T-helper 2 cell (primary cell): ENCODE measurements around the gene LAMA1.

Source experiments
- DNase-seq, 5 experiments: peaks; one replicate each; pipeline versions ENCODE4 v3.0.0 to v3.0.0-alpha.2; 2012 to 2022

The LAMA1 gene

GRCh38 chr18:7048081-7048480 is 69.5 kb downstream of the LAMA1 start:
- no peak for DNase-seq

GRCh38 chr18:7047336-7047735 is 70.3 kb downstream of the LAMA1 start:
- DNase-seq, result no peak

GRCh38 chr18:7038330-7038851 is 79.2 kb downstream of the LAMA1 start:
- no peak for DNase-seq

DNA sequence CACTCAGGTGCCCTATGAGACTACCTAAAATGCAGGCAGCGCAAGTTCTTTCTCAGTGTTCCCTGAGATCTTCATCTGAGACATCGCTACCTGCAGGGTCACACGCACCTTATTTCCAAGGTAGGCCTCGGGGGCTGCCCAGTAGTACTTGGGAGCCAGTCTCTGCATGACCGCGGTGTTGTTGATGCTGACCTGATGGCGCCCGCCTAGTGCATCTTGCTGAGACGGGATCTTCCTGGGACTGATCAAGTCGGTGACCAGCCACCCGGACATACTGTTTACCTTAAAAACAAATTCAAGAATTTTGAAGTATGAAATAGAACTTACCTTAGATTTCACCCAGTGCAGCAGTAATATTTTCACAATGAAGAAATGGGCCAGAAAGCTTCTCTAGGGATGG is 80.1 kb downstream of the LAMA1 start:
- DNase-seq, result no peak

- no peak for DNase-seq
Measured at GRCh38 chr18:7035807-7036206, 81.8 kb downstream of the LAMA1 start.

DNA sequence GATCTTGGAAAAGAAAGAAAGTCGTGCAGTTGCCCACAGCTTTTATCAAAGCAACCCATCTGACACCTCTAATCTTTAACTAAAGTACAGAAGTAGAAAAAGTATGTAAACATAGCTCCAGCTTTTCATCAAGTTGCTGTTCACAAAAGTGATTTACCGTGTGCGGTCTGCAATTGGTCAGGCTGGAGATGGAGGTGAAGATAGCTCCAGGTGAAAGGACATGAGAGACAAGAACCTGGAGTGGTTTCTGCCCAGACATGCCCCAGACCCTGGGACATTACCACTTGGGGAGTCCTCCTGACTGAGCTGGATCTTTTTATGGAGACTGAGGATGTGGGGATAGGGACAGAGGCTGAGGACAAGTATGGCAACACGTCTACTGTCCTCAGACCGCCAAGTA is 82.7 kb downstream of the LAMA1 start:
- DNase-seq, result no peak

DNA sequence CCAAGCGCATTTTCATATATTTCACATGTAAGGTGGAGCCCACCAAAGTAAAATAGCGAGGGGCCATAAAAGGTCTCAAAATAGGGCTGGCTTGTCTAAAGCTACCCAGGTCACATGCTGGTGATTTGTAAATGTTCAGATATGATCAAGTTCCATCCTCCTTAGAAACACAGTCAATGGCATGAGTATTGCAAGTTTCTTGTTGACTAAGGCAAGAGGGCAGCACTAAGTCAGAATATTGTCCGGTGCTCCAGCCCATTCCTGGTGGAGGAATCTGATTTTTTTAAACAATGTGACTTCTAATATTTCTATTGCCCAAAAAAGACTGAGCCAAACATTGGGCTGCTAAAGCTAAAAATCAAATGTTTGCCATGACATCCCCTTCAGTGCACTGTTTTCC is 85.1 kb downstream of the LAMA1 start:
- no peak for DNase-seq

GRCh38 chr18:7028625-7029024 is 89.0 kb downstream of the LAMA1 start:
- DNase-seq, result no peak

DNA sequence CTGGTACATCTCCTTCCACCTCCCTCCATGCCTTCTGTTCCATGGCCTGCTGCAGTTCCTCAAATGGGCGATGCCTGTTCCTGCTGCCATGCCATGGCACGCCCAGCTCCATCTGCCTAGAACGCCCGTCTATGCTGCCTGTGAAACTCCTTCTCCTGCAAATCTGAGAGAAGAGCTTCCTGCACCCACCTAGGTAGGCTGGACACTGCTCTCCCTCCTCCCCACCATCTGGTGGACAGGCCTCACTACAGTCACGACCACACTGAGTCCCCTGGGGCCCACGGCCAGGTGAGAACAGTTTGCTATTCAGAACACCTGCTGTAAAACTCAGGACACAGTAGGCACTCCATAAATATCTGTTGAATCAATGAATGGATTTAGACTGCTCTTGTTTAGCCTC is 92.4 kb downstream of the LAMA1 start:
- no peak for DNase-seq

DNA sequence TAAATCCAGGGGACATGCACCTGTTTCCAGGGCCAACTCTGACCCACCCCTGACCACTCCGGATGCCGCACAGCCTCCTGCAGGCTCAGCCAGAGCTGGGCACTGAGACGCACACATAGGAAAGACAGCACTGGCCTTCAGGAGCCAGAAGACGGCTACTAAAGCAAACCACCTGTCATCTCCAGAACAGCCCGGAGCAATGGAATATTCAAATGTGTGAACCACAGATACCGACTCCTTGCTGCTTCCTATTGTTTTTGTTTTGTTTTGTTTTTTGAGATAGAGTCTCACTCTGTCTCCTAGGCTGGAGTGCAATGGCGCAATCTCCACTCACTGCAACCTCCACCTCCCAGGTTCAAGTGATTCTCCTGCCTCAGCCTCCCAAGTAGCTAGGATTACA is 94.0 kb downstream of the LAMA1 start:
- no peak for DNase-seq

DNA sequence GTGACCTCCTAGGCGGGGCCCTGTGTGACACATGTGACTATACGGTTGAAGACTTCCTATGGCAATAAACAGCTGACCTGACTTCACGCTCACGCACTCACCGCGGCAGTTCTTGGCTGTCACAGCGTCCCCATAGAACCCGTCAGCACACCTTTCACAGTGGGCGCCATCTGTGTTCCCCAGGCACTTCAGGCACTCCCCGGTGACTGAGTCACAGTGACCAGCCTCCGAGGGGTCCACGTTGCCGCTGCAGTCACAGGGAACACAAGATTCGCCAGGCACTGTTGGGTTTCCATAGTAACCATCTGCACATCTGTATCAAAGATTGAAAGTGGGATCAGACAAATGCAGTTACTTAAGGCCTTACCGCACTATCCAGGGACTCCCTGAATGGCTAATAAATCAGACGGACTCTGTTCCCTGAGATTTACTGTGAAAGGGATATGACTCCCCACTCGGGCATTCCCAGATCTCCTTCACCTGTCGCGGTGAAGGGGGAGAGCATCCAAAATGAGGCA is 94.5 kb downstream of the LAMA1 start:
- DNase-seq, result no peak

- peak in 1 of 5 experiments; percentile 3 for DNase-seq
Measured at GRCh38 chr18:7021994-7022840, 95.4 kb downstream of the LAMA1 start.

DNA sequence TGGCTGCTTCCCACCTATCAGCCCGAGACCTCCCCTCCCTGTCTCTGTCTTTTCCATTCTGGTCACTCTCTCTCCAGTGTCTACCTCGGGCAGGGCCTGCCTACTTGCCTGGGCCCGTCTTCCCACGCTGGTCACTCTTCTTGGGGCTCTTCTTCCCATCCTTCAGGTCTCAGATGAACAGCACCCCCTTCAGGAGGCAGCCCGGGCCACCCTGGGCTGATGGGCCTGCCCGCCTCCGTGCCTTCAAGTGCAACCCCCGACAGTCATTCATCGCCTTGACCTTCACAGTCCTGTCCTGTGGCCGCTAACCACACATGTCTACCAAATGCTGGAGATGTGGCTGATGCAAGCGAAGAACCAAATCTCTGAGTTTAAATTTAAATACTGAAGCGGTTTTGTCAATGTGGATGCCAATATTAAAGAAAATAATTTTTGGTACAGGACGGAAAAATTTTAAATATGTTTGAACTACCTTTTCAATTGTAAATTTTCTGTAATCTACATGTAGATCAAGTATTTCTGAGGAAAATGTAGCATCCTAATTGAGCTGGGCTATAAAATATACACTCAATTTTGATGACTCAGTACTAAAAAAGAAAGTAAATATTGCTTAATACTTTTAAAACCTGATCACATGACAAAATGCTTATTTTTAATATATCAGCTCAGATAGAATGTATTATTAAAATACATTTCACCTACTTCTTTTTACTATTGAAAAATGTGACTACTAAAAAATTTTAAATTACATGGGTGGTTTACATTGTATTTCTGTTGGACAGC is 96.4 kb downstream of the LAMA1 start:
- no peak for DNase-seq

DNA sequence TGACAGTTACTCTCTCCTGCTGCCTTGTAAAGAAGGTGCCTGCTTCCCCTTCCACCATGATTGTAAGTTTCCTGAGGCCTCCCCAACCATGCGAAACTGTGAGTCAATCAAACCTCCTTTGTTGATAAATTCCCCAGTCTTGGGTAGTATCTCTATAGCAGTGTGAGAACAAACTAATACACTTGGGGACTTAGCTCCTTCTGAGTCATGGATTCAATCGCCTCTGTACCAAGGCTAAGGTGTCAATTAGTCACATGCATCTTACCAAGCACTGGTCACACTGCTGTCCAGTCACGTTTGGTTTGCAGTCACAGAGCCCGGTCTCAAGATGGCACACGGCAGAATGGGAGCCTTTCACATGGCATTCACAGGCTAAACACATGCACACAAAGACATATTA is 100.6 kb downstream of the LAMA1 start:
- no peak for DNase-seq

GRCh38 chr18:7011142-7011541 is 106.5 kb downstream of the LAMA1 start:
- DNase-seq, result no peak

GRCh38 chr18:7004009-7004408 is 113.6 kb downstream of the LAMA1 start:
- no peak for DNase-seq

DNA sequence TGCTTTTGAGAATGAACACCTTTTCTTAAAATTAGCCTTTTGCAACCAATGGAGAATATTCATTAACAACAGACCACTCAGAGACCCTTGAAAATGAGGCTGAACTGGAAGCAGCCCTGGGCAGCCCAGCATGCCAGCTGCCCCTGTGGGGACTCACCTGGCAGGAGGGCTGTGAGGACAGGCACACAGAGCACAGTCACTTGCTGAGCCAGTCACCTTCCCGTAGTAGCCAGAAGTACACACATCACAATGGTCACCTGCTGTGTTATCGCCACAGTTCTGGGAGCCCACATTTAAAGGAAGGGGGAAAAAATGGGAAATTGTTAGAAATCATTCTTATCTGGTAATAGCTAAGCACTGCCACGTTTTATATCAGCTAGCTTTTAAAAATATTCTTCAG is 115.5 kb downstream of the LAMA1 start:
- DNase-seq, result no peak

GRCh38 chr18:7000484-7001096 is 117.0 kb downstream of the LAMA1 start:
- DNase-seq, result no peak

DNA sequence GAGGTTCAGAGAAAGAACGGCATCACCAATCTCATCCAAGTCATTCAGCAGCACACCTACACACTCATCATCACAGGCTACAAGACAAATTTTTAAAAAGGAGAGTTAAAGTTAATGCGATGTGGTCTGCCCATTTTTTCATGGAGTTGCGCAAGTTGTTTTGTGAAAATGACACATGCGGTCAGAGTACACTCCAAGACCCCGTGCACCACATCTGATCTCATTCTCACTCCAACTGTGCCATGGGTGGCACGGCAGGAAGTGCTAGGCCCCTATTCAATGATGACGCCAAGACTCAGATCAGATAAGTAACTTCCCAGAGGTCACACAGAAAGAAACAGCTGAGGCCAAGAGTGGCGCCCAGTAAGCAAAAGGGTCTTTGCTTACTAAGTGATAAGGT is 119.8 kb downstream of the LAMA1 start:
- DNase-seq, result no peak

DNA sequence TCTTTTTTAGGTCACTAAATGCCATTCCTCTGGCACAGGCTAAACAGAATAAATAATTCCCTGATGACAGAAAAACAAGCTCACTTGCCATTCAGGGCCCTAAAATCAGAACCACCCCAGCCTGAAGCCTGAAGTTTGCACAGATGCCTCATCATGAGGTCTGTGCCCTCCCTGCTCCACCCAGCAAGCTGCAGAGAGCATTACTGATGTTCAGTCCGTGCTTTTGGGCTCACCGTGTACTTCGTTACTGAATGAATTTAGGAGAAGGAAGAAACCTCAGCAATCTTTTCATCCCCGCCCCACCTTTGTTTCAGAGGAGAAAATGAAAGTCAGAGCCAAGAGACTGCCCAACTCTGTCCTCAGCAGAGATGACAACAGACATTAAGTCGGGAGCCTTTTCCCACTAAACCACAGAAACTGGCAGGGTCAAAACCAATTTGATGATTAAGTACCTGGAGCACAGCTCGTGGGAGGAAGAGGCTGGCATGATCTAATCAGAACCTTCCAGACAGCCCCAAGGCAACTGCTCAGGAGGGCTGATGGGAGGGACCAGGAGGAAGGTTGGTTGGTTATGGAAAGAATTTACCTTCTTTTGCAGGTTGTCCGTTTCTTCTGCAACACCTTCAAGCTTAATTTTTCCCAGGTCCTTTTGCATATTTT is 122.7 kb downstream of the LAMA1 start:
- DNase-seq, result no peak

DNA sequence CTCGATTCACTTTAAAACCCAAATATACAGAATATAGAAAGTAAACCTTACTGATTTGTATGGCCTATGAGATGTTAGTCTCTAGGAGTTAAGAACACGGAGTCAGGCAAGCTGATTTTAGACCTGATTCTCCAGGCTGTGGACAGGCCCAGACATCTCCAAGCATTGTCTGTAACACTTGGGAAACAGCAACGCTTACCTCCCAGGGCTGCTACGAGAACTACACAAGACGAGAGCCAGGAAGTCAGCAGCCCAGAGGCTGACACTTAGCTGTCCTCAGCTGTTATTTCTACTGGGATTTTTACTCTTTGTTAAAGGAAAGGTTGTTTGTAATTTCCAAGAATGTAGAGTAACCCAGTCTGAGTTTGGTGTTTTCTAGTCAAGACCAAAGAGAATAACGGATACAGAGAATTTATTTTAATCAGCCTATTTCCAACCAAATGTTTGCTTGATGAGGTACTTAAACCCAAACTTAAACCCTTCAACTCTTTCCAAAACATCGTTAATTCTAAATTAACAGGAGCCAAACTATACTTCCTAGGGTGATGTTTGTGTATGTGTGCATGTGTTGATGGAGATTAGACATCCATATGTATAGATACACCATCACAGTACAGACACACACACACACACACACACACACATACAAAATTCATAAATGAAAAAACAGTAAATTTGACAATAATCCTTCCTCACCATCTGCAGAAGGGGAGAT is 123.4 kb downstream of the LAMA1 start:
- DNase-seq, result no peak

DNA sequence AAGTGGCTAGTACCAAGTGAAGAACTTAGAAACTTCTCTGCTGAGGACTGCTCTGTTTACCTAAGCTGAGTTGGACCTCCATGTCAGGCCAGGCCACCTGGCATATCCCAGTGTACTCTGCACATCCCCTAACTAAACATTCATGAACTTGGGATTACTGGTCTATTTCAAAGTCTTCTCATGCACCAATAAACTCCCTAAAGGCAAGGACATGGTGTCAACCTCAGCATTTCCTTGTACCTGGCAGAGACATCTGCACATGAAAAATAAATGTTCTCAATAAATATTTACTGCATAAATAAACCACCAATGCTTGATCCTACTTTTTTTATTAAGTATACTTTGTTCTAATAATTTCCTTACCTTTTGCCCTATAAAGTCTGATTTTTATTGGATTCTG is 124.8 kb downstream of the LAMA1 start:
- DNase-seq, result no peak
